ENCODE measurements around the gene BMF. TPM values are rescaled to one million over a fixed set of nuclear protein-coding genes. Genes with fewer than 3 reads are reported as not detected.

The BMF gene
- total and polyA plus RNA-seq, 4 donors, result 8.8 to 42.5 (median 11.1) TPM

GRCh38 chr15:40054605-40054854, 54.1 kb downstream of the BMF start:
- ATAC-seq (ENCODE audit: insufficient read depth, low FRiP score) (no peak), DNase-seq (no peak)
- no peak overlapping the region for H3K27ac ChIP-seq (ENCODE audit: low read depth in 1 of 2, low read length in 1 of 2)
- no peaks in the 10 kb centered on the region for H3K36me3 ChIP-seq (ENCODE audit: control insufficient read depth in 4 of 4, insufficient read depth in 4 of 4, low read length in 4 of 4)
- H3K9ac ChIP-seq (ENCODE audit: insufficient read depth in 1 of 2, low read length in 2 of 2), result no peak overlapping the region
- no peak overlapping the region for H3K4me3 ChIP-seq
- H3K4me1 ChIP-seq (ENCODE audit: control insufficient read depth in 5 of 5, insufficient read depth in 5 of 5, low read length in 5 of 5), result peaks cover 0 to 21% (median 7%) of the 10 kb centered on the region in 5 donors
- no peaks in the 10 kb centered on the region for H3K27me3 ChIP-seq (ENCODE audit: control insufficient read depth in 3 of 3, insufficient read depth in 3 of 3, low read length in 2 of 3)
- TF ChIP-seq CTCF (IDR thresholded peaks at IDR 0.05; ENCODE audit: control extremely low read depth, extremely low read depth), result no peak
- 66 to 83% methylated on average over 3 of the region's 3 CpGs for WGBS, 2 donors
- H3K9me3 ChIP-seq (ENCODE audit: control insufficient read depth in 4 of 4, insufficient read depth in 3 of 4, low read length in 3 of 4), result no peaks in the 10 kb centered on the region

GRCh38 chr15:40053831-40054604, 54.7 kb downstream of the BMF start:
- no peaks in the 10 kb centered on the region for H3K27me3 ChIP-seq (ENCODE audit: control insufficient read depth in 3 of 3, insufficient read depth in 3 of 3, low read length in 2 of 3)
- ATAC-seq (ENCODE audit: insufficient read depth, low FRiP score) (no peak), DNase-seq (no peak)
- TF ChIP-seq CTCF (IDR thresholded peaks at IDR 0.05; ENCODE audit: control extremely low read depth, extremely low read depth), result no peak
- no peaks in the 10 kb centered on the region for H3K36me3 ChIP-seq (ENCODE audit: control insufficient read depth in 4 of 4, insufficient read depth in 4 of 4, low read length in 4 of 4)
- 62 to 76% methylated on average over 14 of the region's 14 CpGs for WGBS, 2 donors
- H3K27ac ChIP-seq (ENCODE audit: low read depth in 1 of 2, low read length in 1 of 2), result no peak overlapping the region
- H3K4me1 ChIP-seq (ENCODE audit: control insufficient read depth in 5 of 5, insufficient read depth in 5 of 5, low read length in 5 of 5), result peaks cover 0 to 21% (median 7%) of the 10 kb centered on the region in 5 donors
- H3K4me3 ChIP-seq, result no peak overlapping the region
- H3K9ac ChIP-seq (ENCODE audit: insufficient read depth in 1 of 2, low read length in 2 of 2), result no peak overlapping the region
- H3K9me3 ChIP-seq (ENCODE audit: control insufficient read depth in 4 of 4, insufficient read depth in 3 of 4, low read length in 3 of 4), result no peaks in the 10 kb centered on the region

- Histone ChIP-seq H3K9me3 (ENCODE audit: control insufficient read depth in 4 of 4, insufficient read depth in 3 of 4, low read length in 3 of 4) (no peaks in the 10 kb centered on the region), H3K4me1 (ENCODE audit: control insufficient read depth in 5 of 5, insufficient read depth in 5 of 5, low read length in 5 of 5) (peaks cover 0 to 25% (median 7%) of the 10 kb centered on the region in 5 donors), H3K9ac (ENCODE audit: insufficient read depth in 1 of 2, low read length in 2 of 2) (no peak overlapping the region), H3K36me3 (ENCODE audit: control insufficient read depth in 4 of 4, insufficient read depth in 4 of 4, low read length in 4 of 4) (no peaks in the 10 kb centered on the region), H3K27ac (ENCODE audit: low read depth in 1 of 2, low read length in 1 of 2) (no peak overlapping the region), H3K4me3 (no peak overlapping the region), H3K27me3 (ENCODE audit: control insufficient read depth in 3 of 3, insufficient read depth in 3 of 3, low read length in 2 of 3) (no peaks in the 10 kb centered on the region)
- ATAC-seq (ENCODE audit: insufficient read depth, low FRiP score) (no peak), DNase-seq (no peak)
- no peak for TF ChIP-seq CTCF (IDR thresholded peaks at IDR 0.05; ENCODE audit: control extremely low read depth, extremely low read depth)
- 75 to 82% methylated on average over 12 of the region's 12 CpGs for WGBS, 2 donors
These were observed 55.4 kb downstream of the BMF start for GRCh38 chr15:40053079-40053830.
